ENCODE measurements around the gene GALNS. TPM values are rescaled to one million over a fixed set of nuclear protein-coding genes. Genes with fewer than 3 reads are reported as not detected.

Gene GALNS
- total RNA-seq, 2 experiments from 2014 or later: 18.4 to 19.7 TPM

DNA sequence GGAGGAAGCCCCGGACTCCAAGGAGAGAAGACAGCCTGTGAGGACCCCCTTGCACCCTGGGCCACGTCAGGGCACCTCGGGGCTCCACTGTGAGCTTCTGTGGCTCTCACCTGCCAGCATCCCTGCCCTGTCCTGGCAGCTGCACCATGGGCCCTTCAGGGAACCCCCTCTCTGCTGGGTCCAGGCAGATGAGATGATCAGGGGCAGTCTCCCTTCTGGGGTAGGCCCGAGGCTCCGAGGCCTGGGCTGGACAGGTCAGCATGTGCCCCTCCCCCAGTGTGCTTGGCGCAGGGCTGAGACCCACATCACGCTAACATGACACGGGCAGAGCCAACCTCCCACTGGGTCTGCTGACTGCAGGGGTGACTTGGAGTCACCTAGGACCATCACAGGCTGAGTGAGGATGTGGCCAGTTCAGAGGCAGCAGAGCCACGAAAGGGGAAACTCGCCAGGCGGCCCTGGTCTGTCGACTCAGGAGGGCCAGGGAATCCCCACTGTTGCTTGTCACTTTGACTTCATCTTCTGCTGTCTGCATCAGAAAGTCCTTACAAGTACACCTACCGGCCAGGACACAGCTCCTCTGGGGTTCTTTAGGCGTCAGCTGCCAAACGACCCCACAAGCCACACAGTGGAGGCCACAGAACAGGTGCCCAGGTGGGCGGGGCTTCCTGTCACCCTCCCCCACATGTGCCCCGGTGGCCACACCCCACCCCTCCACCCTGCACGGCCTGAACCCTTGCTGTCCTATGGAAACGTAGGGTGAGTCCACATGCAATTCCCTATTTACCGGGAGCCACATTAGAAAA is 2.2 kb downstream of the GALNS start:
- Histone ChIP-seq H3K4me1 (ENCODE audit: insufficient read depth, low read length) (peaks cover 47% of the 10 kb centered on the region), H3K4me3 (ENCODE audit: low read length) (no peak overlapping the region), H3K9me3 (ENCODE audit: control insufficient read depth in 1 of 2, insufficient read depth in 1 of 2, low read length in 2 of 2) (no peaks in the 10 kb centered on the region), H3K27ac (ENCODE audit: low read depth in 1 of 2, low read length in 2 of 2) (no peak overlapping the region), H3K36me3 (ENCODE audit: insufficient read depth, low read length) (peaks cover 23% of the 10 kb centered on the region), H3K27me3 (ENCODE audit: control insufficient read depth in 1 of 2, insufficient read depth in 2 of 2, low read length in 2 of 2) (no peaks in the 10 kb centered on the region)
- Mint-ChIP-seq H3K9me3 (no peaks in the 10 kb centered on the region), H3K4me1 (ENCODE audit: low read depth) (peaks cover 27% of the 10 kb centered on the region), H3K27ac (peak overlapping the region; percentile 42), H3K36me3 (ENCODE audit: low read depth) (peaks cover 21% of the 10 kb centered on the region), H3K4me3 (peak overlapping the region; percentile 77), H3K27me3 (peaks cover 3% of the 10 kb centered on the region)
- TF ChIP-seq, protein P1, sequence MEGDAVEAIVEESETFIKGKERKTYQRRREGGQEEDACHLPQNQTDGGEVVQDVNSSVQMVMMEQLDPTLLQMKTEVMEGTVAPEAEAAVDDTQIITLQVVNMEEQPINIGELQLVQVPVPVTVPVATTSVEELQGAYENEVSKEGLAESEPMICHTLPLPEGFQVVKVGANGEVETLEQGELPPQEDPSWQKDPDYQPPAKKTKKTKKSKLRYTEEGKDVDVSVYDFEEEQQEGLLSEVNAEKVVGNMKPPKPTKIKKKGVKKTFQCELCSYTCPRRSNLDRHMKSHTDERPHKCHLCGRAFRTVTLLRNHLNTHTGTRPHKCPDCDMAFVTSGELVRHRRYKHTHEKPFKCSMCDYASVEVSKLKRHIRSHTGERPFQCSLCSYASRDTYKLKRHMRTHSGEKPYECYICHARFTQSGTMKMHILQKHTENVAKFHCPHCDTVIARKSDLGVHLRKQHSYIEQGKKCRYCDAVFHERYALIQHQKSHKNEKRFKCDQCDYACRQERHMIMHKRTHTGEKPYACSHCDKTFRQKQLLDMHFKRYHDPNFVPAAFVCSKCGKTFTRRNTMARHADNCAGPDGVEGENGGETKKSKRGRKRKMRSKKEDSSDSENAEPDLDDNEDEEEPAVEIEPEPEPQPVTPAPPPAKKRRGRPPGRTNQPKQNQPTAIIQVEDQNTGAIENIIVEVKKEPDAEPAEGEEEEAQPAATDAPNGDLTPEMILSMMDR (IDR thresholded peaks at IDR 0.05): no peak
- intact Hi-C loops (cut with DNase I, micrococcal nuclease): loop anchor here in 1 of 2 experiments (5.0 kb wide), 6 partner anchors 117 to 803 kb away; partner anchors contain the start of genes CHMP1A, SPATA33, ZFPM1 and ZNF778
- ChIA-PET POLR2A (interaction anchor here (0.9 kb wide), 1 partner anchor 73 kb away, joined by 3 read pairs; no protein-coding TSS in a partner anchor), CTCF (no interaction called here)
- ATAC-seq (ENCODE audit: poor library complexity): no peak
- peak in 6 of 14 experiments; percentile 9 to 75 (median 27) for DNase-seq

DNA sequence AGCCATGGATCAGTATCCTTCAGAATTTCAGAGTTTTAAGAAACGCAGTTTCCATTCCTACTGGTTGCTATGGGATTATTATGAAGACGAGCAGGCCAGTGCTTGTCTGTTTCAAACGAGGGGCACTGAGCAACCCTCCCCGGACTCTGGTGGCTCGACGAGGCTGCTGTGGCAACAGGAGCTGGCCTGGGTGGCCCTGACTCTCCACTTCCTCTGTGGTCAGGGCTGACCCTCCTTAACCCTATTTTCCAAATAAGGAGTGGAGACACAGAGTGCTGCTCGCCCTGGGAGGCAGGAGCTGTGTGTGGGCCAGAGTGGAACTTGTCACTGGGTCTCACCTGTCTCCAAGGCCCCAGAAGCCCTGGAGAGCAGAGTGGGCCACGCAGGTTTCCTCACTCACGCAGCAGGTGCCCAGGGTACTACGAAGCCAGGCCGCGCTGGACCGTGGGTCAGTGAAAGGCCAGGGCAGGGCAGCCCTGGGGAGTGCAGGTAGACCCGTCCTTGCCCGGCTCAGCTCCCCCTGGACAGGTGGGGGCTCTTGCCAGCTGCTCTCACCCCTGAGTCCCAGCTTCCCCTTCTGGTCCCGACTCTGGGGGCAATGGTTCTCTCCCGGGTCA is 3.3 kb downstream of the GALNS start:
- no peak overlapping the region for H3K27ac Mint-ChIP-seq
- H3K4me3 Mint-ChIP-seq: no peak overlapping the region
- H3K27me3 Mint-ChIP-seq: peaks cover 3% of the 10 kb centered on the region
- intact Hi-C loops (cut with DNase I, micrococcal nuclease): no loop called here
- TF ChIP-seq, protein P1 (IDR thresholded peaks at IDR 0.05): no peak
- Histone ChIP-seq H3K4me3 (ENCODE audit: low read length) (no peak overlapping the region), H3K36me3 (ENCODE audit: insufficient read depth, low read length) (peaks cover 13% of the 10 kb centered on the region), H3K27ac (ENCODE audit: low read depth in 1 of 2, low read length in 2 of 2) (no peak overlapping the region), H3K9me3 (ENCODE audit: control insufficient read depth in 1 of 2, insufficient read depth in 1 of 2, low read length in 2 of 2) (no peaks in the 10 kb centered on the region), H3K27me3 (ENCODE audit: control insufficient read depth in 1 of 2, insufficient read depth in 2 of 2, low read length in 2 of 2) (no peaks in the 10 kb centered on the region), H3K4me1 (ENCODE audit: insufficient read depth, low read length) (peaks cover 42% of the 10 kb centered on the region)
- no peak for ATAC-seq (ENCODE audit: poor library complexity)
- H3K9me3 Mint-ChIP-seq: no peaks in the 10 kb centered on the region
- H3K4me1 Mint-ChIP-seq (ENCODE audit: low read depth): peaks cover 22% of the 10 kb centered on the region
- POLR2A ChIA-PET: no interaction called here
- H3K36me3 Mint-ChIP-seq (ENCODE audit: low read depth): peaks cover 10% of the 10 kb centered on the region
- no peak for DNase-seq
- CTCF ChIA-PET: no interaction called here

DNA sequence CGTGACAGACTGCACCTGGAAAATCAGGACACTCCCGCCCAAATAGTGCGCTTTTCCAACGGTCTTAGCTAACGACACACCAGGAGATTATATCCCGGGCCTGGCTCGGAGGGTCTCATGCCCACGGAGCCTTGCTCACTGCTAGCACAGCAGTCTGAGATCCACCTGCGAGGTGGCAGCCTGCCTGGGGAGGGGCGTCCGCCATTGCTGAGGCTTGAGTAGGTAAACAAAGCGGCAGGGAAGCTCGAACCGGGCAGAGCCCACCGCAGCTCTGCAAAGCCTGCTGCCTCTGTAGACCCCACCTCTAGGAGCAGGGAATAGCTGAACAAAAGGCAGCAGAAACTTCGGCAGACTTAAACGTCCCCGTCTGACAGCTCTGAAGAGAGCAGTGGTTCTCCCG is 5.1 kb downstream of the GALNS start:
- Histone ChIP-seq H3K4me1 (ENCODE audit: insufficient read depth, low read length) (peaks cover 31% of the 10 kb centered on the region), H3K4me3 (ENCODE audit: low read length) (no peak overlapping the region), H3K9me3 (ENCODE audit: control insufficient read depth in 1 of 2, insufficient read depth in 1 of 2, low read length in 2 of 2) (no peaks in the 10 kb centered on the region), H3K27me3 (ENCODE audit: control insufficient read depth in 1 of 2, insufficient read depth in 2 of 2, low read length in 2 of 2) (no peaks in the 10 kb centered on the region), H3K27ac (ENCODE audit: low read depth in 1 of 2, low read length in 2 of 2) (no peak overlapping the region), H3K36me3 (ENCODE audit: insufficient read depth, low read length) (peaks cover 15% of the 10 kb centered on the region)
- Mint-ChIP-seq H3K4me1 (ENCODE audit: low read depth) (peaks cover 12% of the 10 kb centered on the region), H3K27ac (no peak overlapping the region), H3K4me3 (no peak overlapping the region), H3K9me3 (no peaks in the 10 kb centered on the region), H3K36me3 (ENCODE audit: low read depth) (no peaks in the 10 kb centered on the region), H3K27me3 (no peaks in the 10 kb centered on the region)
- ChIA-PET POLR2A (no interaction called here), CTCF (no interaction called here)
- TF ChIP-seq, protein P1 (IDR thresholded peaks at IDR 0.05): no peak
- ATAC-seq (ENCODE audit: poor library complexity): no peak
- DNase-seq: no peak
- intact Hi-C loops (cut with DNase I, micrococcal nuclease): no loop called here
